Raji (cell line): ENCODE data around the gene CFD.

Experiments
- POLR2A ChIP-seq: IDR thresholded peaks from 2 replicates; pipeline ENCODE4 v1.6.1; 2011; ENCODE audit warnings: low read depth, low read length, control low read depth; ENCODE audit not compliant: insufficient read depth

The CFD gene

GRCh38 chr19:903266-903797 lies 43.9 kb downstream of the CFD start:
- no peak for TF ChIP-seq POLR2A

- no peak for TF ChIP-seq POLR2A
These were observed 45.1 kb downstream of the CFD start for GRCh38 chr19:904545-904944.

- no peak for TF ChIP-seq POLR2A
These were observed 47.0 kb downstream of the CFD start for GRCh38 chr19:906480-906879.

DNA sequence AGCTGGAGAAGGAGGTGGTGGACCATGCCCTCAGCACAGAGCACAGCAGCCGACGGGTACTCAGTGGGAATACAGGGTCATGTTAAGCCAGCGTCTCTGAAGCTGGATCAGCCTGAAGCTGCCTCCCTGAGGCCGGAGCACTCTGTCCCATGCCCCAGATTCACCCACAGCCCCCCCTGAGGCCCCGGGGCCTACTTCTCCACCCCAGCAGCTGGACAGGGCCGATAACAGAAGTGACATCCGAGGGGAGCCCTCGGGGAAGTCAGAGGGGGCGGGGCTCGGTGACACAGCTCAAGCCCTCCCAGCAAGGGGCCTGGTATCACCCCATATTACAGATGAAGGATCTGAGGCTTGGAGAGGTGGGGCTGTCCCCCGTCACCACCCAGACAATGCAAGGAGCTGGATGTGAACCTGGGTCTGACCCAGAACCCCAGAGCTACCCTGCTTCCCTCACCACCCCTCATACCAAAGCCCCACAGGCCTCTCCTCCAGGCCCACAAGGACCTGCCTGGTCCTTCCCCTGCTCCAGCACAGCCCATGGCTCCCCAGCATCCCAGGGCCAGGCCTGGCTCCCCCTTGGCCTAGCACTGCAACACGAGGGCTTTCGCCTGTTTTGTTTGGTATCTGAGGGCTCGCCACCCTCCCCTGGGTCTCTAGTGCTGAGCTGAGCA lies 47.9 kb downstream of the CFD start:
- TF ChIP-seq POLR2A = no peak

DNA sequence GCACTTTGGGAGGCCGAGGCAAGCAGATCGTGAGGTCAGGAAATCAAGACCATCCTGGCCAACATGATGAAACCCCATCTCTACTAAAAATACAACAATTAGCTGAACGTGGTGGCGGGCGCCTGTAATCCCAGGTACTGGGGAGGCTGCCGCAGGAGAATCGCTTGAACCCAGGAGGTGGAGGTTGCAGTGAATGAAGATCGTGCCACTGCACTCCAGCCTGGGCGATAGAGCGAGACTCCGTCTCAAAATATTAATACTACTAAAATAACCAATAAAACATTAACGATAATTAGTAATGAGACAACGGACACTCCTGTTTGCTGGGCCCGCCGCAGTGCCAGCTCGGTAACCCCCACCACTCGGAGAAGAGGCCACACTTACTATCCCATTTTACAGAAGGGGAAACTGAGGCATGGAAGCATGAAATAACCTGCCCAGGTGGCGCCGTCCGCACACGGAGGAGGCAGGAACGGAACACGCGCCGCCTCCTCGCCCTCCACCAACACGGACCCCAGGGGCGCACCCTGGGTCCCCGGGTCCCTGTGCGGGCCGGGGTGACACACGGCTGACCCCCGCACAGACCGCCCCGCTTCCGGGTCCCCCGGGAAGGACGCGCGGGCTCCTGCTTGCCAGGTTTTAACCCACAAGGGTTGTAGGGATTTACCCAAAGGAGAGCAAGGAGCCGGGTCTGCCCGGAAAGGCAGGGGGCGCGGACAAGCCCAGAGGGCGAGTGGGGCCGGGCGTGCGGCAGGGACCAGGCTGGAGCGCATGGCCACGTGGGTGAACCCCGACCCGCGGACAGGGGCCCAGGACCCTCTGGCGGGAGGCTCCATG lies 52.0 kb downstream of the CFD start:
- no peak for TF ChIP-seq POLR2A

DNA sequence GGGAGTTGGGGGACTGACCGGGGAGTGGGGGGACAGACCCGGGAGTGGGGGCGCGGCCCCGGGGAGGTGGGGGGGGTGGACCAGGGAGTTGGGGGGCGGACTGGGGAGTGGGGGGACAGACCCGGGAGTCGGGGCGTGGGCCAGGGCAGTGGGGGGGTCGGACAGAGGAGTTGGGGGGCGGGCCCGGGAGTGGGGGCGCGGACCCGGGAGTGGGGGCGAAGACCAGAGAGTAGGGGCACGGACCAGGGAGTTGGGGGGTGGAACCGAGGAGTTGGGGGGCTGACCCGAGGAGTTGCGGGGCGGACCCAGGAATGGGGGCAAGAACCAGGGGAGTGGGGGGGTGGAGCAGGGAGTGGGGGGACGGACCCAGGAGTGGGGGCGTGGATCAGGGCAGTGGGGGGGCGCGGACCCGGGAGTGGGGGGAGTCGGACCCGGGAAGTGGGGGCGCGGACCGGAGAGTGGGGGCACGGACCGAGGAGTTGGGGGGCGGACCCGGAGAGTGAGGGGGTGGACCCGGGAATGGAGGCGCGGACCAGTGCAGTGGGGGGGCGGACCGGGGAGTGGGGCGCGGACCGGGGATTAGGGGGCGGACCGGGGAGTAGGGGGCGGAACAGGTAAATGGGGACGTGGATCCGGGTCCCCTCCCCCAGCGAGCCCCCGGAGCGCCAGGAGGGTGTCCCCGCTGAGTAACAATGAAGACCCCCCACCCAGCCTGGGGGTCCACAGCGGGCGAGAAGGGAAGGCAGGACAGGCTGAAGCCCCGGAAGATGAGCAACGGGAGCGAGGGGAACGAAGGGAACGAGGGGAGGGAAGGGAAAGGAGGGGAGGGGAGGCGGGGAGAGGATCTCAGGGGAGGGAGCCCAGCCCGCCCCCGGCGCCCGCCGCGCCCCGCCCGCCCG lies 53.0 kb downstream of the CFD start:
- no peak for TF ChIP-seq POLR2A
